HCT116 (cell line): ENCODE results near the gene SIVA1. TPM values are rescaled to one million over a fixed set of nuclear protein-coding genes. Genes with fewer than 3 reads are reported as not detected.

Experiments used
- ATAC-seq: fragments of 200-7000 bp; cut with Tn5 transposase; 2 replicates; pipeline ENCODE4 v1.9.1; 2020; ENCODE audit warnings: mild to moderate bottlenecking, moderate library complexity
- BruUV-seq: library from RNA; stranded (reverse); fragments of 400-500 nt; replicated peaks from 2 replicates; lab custom pipeline; 2021; lab: Mats Ljungman, UMichigan
- CTCF ChIA-PET: fragments of 300-600 bp; sonication (Branson Sonifier 250); formaldehyde crosslinking; loops from one replicate; lab custom pipeline; 2021; ENCODE audit warnings: antibody characterized with exemption; lab: Charles Lee
- POLR2A ChIA-PET: fragments of 300-600, 350-600 bp; sonication (Branson Sonifier 250); formaldehyde crosslinking; loops from one replicate; lab custom pipeline; 2021; ENCODE audit warnings: antibody characterized with exemption; lab: Charles Lee
- RAD21 ChIA-PET, 2 experiments: fragments of 300-600 bp; sonication (Branson Sonifier 250); formaldehyde crosslinking; loops; one replicate each; lab custom pipeline; 2023; ENCODE audit warnings: low total read pairs in 2 of 2; ENCODE audit not compliant: uncharacterized antibody in 2 of 2, unreplicated experiment in 2 of 2, low non-redundant PET in 1 of 2; lab: Charles Lee
- DNase-seq: peaks from one replicate; pipeline ENCODE4 v3.0.0-alpha.2; 2010; ENCODE audit warnings: low read depth, low spot score
- H2AFZ ChIP-seq: fragments of 200-600 bp; shearing (Covaris generic), sonication (generic); 2 replicates; pipeline ENCODE4 v1.6.1; 2017; ENCODE audit warnings: low read depth, mixed run types, mixed read lengths, antibody characterized with exemption, low read length; ENCODE audit not compliant: poor library complexity, severe bottlenecking
- H3K27ac ChIP-seq: 2 replicates; pipeline ENCODE4 v1.5.1; 2012; ENCODE audit warnings: low read depth, low read length
- H3K27me3 ChIP-seq: fragments of 200-600 bp; sonication (generic); 2 replicates; pipeline ENCODE4 v1.6.1; 2016; ENCODE audit warnings: mixed run types, low read length, mixed read lengths; ENCODE audit not compliant: insufficient read depth
- H3K36me3 ChIP-seq, 2 experiments: fragments of 200-500 bp in 1 of 2; fragments of 200-600 bp in 1 of 2; sonication (Bioruptor generic) in 1 of 2; sonication (generic) in 1 of 2; 2 replicates each; pipeline versions ENCODE4 v1.5.1 to v1.6.1; 2014 to 2016; ENCODE audit warnings: low read length in 2 of 2, inconsistent platforms in 1 of 2, mixed read lengths in 1 of 2, mixed run types in 1 of 2; ENCODE audit not compliant: insufficient read depth in 2 of 2, control insufficient read depth in 1 of 2
- H3K4me1 ChIP-seq, 2 experiments: fragments of 200-600 bp in 1 of 2; sonication (generic) in 1 of 2; 2 replicates each; pipeline versions ENCODE4 v1.5.1 to v1.6.1; 2012 to 2017; ENCODE audit warnings: low read length in 2 of 2, inconsistent platforms in 1 of 2, mild to moderate bottlenecking in 1 of 2, mixed read lengths in 1 of 2, mixed run types in 1 of 2, moderate library complexity in 1 of 2; ENCODE audit not compliant: insufficient read depth in 2 of 2, control insufficient read depth in 1 of 2
- H3K4me2 ChIP-seq: fragments of 200-600 bp; sonication (generic); 2 replicates; pipeline ENCODE4 v1.6.1; 2017; ENCODE audit warnings: mixed run types, low read length, mixed read lengths
- H3K4me3 ChIP-seq, 2 experiments: fragments of 200-600 bp in 1 of 2; sonication (generic) in 1 of 2; replicated peaks in 1 of 2; 2 replicates each; pipeline ENCODE4 v1.5.1; 2011 to 2016; ENCODE audit warnings: low read length in 2 of 2, control low read depth in 1 of 2, low read depth in 1 of 2, mild to moderate bottlenecking in 1 of 2, mixed read lengths in 1 of 2, mixed run types in 1 of 2
- H3K79me2 ChIP-seq: fragments of 200-600 bp; sonication (generic); 2 replicates; pipeline ENCODE4 v1.6.1; 2017; ENCODE audit warnings: mild to moderate bottlenecking, mixed run types, low read length, moderate library complexity, mixed read lengths; ENCODE audit not compliant: insufficient read depth
- H3K9ac ChIP-seq: fragments of 200-600 bp; sonication (generic); 2 replicates; pipeline ENCODE4 v1.6.1; 2016; ENCODE audit warnings: low read length, mixed read lengths
- H3K9me2 ChIP-seq: fragments of 200-600 bp; sonication (generic), shearing (Covaris generic); 2 replicates; pipeline ENCODE4 v1.6.1; 2017; ENCODE audit warnings: mixed run types, mild to moderate bottlenecking, moderate library complexity; ENCODE audit not compliant: insufficient read depth
- H3K9me3 ChIP-seq, 2 experiments: fragments of 200-500 bp in 1 of 2; fragments of 200-600 bp in 1 of 2; sonication (Bioruptor generic) in 1 of 2; sonication (generic) in 1 of 2; 2 replicates each; pipeline ENCODE4 v1.6.1; 2014 to 2017; ENCODE audit warnings: low read length in 2 of 2, mixed read lengths in 2 of 2, inconsistent platforms in 1 of 2, low read depth in 1 of 2, mild to moderate bottlenecking in 1 of 2, mixed run types in 1 of 2, moderate library complexity in 1 of 2; ENCODE audit not compliant: control insufficient read depth in 1 of 2, insufficient read depth in 1 of 2
- H4K20me1 ChIP-seq: fragments of 200-600 bp; sonication (generic), shearing (Covaris generic); 2 replicates; pipeline ENCODE4 v1.6.1; 2017; ENCODE audit warnings: mixed run types, mild to moderate bottlenecking, moderate library complexity; ENCODE audit not compliant: insufficient read depth
- EZH2 ChIP-seq: fragments of 200-600 bp; sonication (generic); IDR thresholded peaks from 2 replicates; pipeline ENCODE4 v1.6.1; 2017; ENCODE audit warnings: antibody characterized with exemption, mixed run types
- POLR2A ChIP-seq: IDR thresholded peaks from 2 replicates; pipeline ENCODE4 v1.7.0; 2011; ENCODE audit warnings: borderline replicate concordance; ENCODE audit not compliant: insufficient read depth, insufficient read length; ENCODE audit errors: extremely low read depth
- RAD21 ChIP-seq: IDR thresholded peaks from 2 replicates; pipeline ENCODE4 v1.6.1; 2012; ENCODE audit warnings: low read depth, mild to moderate bottlenecking
- SP1 ChIP-seq: IDR thresholded peaks from 2 replicates; pipeline ENCODE4 v1.6.1; 2012; ENCODE audit warnings: low read depth
- YY1 ChIP-seq: IDR thresholded peaks from 2 replicates; pipeline ENCODE4 v1.6.1; 2011; ENCODE audit warnings: low read length, low read depth, moderate library complexity, mild to moderate bottlenecking; ENCODE audit not compliant: insufficient replicate concordance; ENCODE audit errors: extremely low read depth
- intact Hi-C: fragments of 100-400 bp; cut with micrococcal nuclease; formaldehyde crosslinking; loops from 2 replicates; pipeline ENCODE4 v1.10.0; 2022
- total RNA-seq: library from RNA; stranded (reverse); gene quantifications from one replicate; pipeline ENCODE4 v1.2.1, GENCODE V29; 2021; ENCODE audit not compliant: unreplicated experiment
- TF ChIP-seq, protein P1 (sequence below): IDR thresholded peaks from 2 replicates; pipeline ENCODE4 v1.6.1; 2012
- TF ChIP-seq, protein P2 (sequence below): IDR thresholded peaks from 2 replicates; pipeline ENCODE4 v1.6.1; 2012
- TF ChIP-seq, protein P3 (sequence below): IDR thresholded peaks from 2 replicates; pipeline ENCODE4 v1.6.1; 2012; ENCODE audit warnings: low read depth

SIVA1 gene
- total RNA-seq, 1 experiment from 2014 or later, result 141 TPM

DNA sequence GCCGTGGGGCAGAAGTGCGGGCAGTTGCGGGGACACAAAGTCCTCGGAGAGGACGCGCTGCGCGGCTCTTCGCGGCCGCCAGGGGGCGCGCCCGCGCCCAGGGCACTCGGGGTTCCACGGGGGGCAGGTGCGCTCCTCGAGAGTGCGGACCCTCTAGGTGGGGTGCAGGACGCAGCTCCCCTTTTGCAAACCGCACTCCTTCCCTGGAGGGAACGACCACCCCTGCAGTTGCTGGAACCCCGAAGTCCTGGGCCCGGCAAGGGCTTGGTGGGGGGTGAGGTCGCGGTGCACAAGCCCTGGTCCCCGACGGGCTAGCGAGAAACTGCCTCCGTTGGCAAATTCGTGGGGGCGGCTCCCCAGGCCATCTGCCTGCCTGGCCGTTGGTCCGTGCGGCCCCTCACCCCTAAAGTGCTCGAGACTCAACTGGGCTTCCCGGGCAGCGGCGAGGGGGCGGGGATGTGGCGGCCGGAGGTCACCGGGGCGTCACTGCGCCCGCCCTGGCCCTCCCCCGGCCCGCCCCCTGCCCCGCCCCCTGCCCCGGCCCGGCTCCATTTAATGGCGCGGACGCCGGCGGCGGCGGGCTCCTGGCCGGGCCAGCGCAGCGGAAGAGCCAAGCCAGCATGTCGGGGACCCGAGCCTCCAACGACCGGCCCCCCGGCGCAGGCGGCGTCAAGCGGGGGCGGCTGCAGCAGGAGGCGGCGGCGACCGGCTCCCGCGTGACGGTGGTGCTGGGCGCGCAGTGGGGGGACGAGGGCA lies 29.1 kb upstream of the SIVA1 start, which contains the start of gene ADSS1 (continued):
- TF ChIP-seq, protein P1, sequence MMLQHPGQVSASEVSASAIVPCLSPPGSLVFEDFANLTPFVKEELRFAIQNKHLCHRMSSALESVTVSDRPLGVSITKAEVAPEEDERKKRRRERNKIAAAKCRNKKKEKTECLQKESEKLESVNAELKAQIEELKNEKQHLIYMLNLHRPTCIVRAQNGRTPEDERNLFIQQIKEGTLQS, result no peak
- peak; percentile 90 for TF ChIP-seq POLR2A
- TF ChIP-seq, protein P2, sequence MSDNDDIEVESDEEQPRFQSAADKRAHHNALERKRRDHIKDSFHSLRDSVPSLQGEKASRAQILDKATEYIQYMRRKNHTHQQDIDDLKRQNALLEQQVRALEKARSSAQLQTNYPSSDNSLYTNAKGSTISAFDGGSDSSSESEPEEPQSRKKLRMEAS, result no peak
- TF ChIP-seq, all 23 proteins: peak for 4

DNA sequence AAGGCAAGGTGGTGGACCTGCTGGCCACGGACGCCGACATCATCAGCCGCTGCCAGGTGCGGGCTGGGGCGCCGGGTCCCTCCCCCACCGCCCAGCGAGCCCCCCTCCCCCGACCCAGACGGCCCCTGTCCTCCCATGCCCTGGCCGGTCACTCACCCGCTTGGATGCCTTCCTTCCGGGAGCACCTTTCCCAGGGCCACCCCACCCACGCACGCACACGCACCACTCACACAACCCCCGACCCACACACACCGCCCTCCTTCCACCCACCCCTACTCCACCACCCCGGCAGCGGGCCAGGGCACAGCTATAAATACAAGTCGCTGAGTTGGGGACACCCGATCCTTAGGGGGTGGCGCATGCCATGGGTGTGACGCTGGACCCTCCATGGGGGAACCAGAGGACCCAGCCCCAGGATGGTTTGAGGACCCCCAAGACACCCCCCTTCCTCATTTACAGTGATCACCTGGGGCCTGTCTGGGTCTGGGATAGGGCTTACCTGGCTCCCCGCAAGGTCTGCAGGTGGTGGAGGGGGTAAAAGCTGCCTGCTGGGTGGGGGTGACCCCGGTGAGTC lies 28.5 kb upstream of the SIVA1 start:
- DNase-seq (no peak), ATAC-seq (peak; percentile 41)
- no peak overlapping the region for H2AFZ ChIP-seq
- CTCF ChIA-PET, result interaction anchor here (0.7 to 1.6 kb wide), 6 partner anchors 9 to 59 kb away, joined by 3 to 5 read pairs (median 4); partner anchors contain the start of gene SIVA1
- TF ChIP-seq RAD21 (no peak), YY1 (peak; percentile 1), EZH2 (no peak), SP1 (no peak), POLR2A (no peak)
- TF ChIP-seq, protein P3, sequence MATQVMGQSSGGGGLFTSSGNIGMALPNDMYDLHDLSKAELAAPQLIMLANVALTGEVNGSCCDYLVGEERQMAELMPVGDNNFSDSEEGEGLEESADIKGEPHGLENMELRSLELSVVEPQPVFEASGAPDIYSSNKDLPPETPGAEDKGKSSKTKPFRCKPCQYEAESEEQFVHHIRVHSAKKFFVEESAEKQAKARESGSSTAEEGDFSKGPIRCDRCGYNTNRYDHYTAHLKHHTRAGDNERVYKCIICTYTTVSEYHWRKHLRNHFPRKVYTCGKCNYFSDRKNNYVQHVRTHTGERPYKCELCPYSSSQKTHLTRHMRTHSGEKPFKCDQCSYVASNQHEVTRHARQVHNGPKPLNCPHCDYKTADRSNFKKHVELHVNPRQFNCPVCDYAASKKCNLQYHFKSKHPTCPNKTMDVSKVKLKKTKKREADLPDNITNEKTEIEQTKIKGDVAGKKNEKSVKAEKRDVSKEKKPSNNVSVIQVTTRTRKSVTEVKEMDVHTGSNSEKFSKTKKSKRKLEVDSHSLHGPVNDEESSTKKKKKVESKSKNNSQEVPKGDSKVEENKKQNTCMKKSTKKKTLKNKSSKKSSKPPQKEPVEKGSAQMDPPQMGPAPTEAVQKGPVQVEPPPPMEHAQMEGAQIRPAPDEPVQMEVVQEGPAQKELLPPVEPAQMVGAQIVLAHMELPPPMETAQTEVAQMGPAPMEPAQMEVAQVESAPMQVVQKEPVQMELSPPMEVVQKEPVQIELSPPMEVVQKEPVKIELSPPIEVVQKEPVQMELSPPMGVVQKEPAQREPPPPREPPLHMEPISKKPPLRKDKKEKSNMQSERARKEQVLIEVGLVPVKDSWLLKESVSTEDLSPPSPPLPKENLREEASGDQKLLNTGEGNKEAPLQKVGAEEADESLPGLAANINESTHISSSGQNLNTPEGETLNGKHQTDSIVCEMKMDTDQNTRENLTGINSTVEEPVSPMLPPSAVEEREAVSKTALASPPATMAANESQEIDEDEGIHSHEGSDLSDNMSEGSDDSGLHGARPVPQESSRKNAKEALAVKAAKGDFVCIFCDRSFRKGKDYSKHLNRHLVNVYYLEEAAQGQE, result no peak
- peak overlapping the region; percentile 98 for H3K4me2 ChIP-seq
- H3K9me3 ChIP-seq, result no peaks in the 10 kb centered on the region
- intact Hi-C loops, result no loop called here
- peak overlapping the region; percentile 71 for H3K9ac ChIP-seq
- H3K27me3 ChIP-seq, result no peaks in the 10 kb centered on the region
- H3K27ac ChIP-seq, result peak overlapping the region; percentile 68; the same call in 1 of the 2 replicates
- no TSS peak for BruUV-seq
- H3K79me2 ChIP-seq, result no peaks in the 10 kb centered on the region
- no peaks in the 10 kb centered on the region; a peak in 1 of 4 replicates for H3K36me3 ChIP-seq
- no peaks in the 10 kb centered on the region for H3K9me2 ChIP-seq
- H4K20me1 ChIP-seq, result no peaks in the 10 kb centered on the region
- H3K4me1 ChIP-seq, result peaks cover 13 to 24% of the 10 kb centered on the region in 2 experiments
- peak overlapping the region; percentile 54 to 76 for H3K4me3 ChIP-seq
- RAD21 ChIA-PET, result no interaction called here
- POLR2A ChIA-PET, result interaction anchor here (0.8 to 1.2 kb wide), 2 partner anchors 28 to 47 kb away, joined by 3 to 5 read pairs; partner anchors contain the start of gene SIVA1
